Trophoblast cell (in vitro differentiated cells and primary cell): ENCODE results near the gene FSD2.
"Not testable (repeated sequence)": the region's sequence is repeated elsewhere in the genome, so short reads cannot be mapped to it uniquely, and the experiment has no call there.

Source experiments
- DNase-seq, 2 donors: peaks; one replicate each; pipeline ENCODE4 v3.0.0-alpha.2; 2016
- H2AFZ ChIP-seq: 2 replicates; pipeline ENCODE4 v1.6.1; 2013; ENCODE audit warnings: low read length, moderate library complexity, mild to moderate bottlenecking; ENCODE audit not compliant: insufficient read depth, poor library complexity
- H2AK5ac ChIP-seq: 2 replicates; pipeline ENCODE4 v1.6.1; 2013; ENCODE audit warnings: mild to moderate bottlenecking, low read length
- H2BK120ac ChIP-seq: 2 replicates; pipeline ENCODE4 v1.6.1; 2013; ENCODE audit warnings: low read length, mild to moderate bottlenecking, moderate library complexity; ENCODE audit not compliant: insufficient read depth, poor library complexity
- H2BK12ac ChIP-seq: 2 replicates; pipeline ENCODE4 v1.6.1; 2013; ENCODE audit warnings: mild to moderate bottlenecking, low read length, moderate library complexity
- H2BK5ac ChIP-seq: 2 replicates; pipeline ENCODE4 v1.6.1; 2013; ENCODE audit warnings: low read length, low read depth, moderate library complexity, mild to moderate bottlenecking; ENCODE audit not compliant: poor library complexity
- H3K14ac ChIP-seq: 2 replicates; pipeline ENCODE4 v1.6.1; 2013; ENCODE audit warnings: mild to moderate bottlenecking, low read length
- H3K18ac ChIP-seq: 2 replicates; pipeline ENCODE4 v1.6.1; 2013; ENCODE audit warnings: mild to moderate bottlenecking, low read length
- H3K23ac ChIP-seq: 2 replicates; pipeline ENCODE4 v1.6.1; 2013; ENCODE audit warnings: low read length
- H3K27ac ChIP-seq: 2 replicates; pipeline ENCODE4 v1.5.1; 2013; ENCODE audit warnings: low read depth, mild to moderate bottlenecking, inconsistent platforms, low read length, moderate library complexity
- H3K27me3 ChIP-seq: 2 replicates; pipeline ENCODE4 v1.6.1; 2013; ENCODE audit warnings: inconsistent platforms, mild to moderate bottlenecking, low read length, moderate library complexity; ENCODE audit not compliant: insufficient read depth
- H3K36me3 ChIP-seq, 2 experiments: 1 replicate in 1 of 2; 2 replicates in 1 of 2; pipeline ENCODE4 v1.6.1; 2013; ENCODE audit warnings: low read length in 2 of 2, mild to moderate bottlenecking in 2 of 2, moderate library complexity in 1 of 2; ENCODE audit not compliant: insufficient read depth in 2 of 2, control insufficient read depth in 1 of 2
- H3K4ac ChIP-seq: 2 replicates; pipeline ENCODE4 v1.6.1; 2013; ENCODE audit warnings: low read depth, mild to moderate bottlenecking, low read length, moderate library complexity
- H3K4me1 ChIP-seq, 2 experiments: 1 replicate in 1 of 2; 2 replicates in 1 of 2; pipeline ENCODE4 v1.6.1; 2013; ENCODE audit warnings: low read length in 2 of 2, mild to moderate bottlenecking in 2 of 2, moderate library complexity in 1 of 2; ENCODE audit not compliant: insufficient read depth in 2 of 2, control insufficient read depth in 1 of 2
- H3K4me2 ChIP-seq: 2 replicates; pipeline ENCODE4 v1.6.1; 2013; ENCODE audit warnings: inconsistent platforms, mild to moderate bottlenecking, low read length, moderate library complexity
- H3K4me3 ChIP-seq: 2 replicates; pipeline ENCODE4 v1.5.1; 2013; ENCODE audit warnings: mild to moderate bottlenecking, low read depth, low read length, inconsistent platforms
- H3K79me1 ChIP-seq: one replicate; pipeline ENCODE4 v1.6.1; 2013; ENCODE audit warnings: low read length
- H3K79me2 ChIP-seq: 2 replicates; pipeline ENCODE4 v1.6.1; 2013; ENCODE audit warnings: low read length, mild to moderate bottlenecking; ENCODE audit not compliant: control insufficient read depth, insufficient read depth, poor library complexity
- H3K9ac ChIP-seq: 2 replicates; pipeline ENCODE4 v1.6.1; 2013; ENCODE audit warnings: mild to moderate bottlenecking, low read length
- H3K9me3 ChIP-seq: 2 replicates; pipeline ENCODE4 v1.6.1; 2013; ENCODE audit warnings: low read depth, mild to moderate bottlenecking, control low read depth, inconsistent platforms, low read length; ENCODE audit not compliant: insufficient read depth
- H4K12ac ChIP-seq: 2 replicates; pipeline ENCODE4 v1.6.1; 2013; ENCODE audit warnings: low read depth, mild to moderate bottlenecking, low read length, moderate library complexity
- H4K8ac ChIP-seq: 2 replicates; pipeline ENCODE4 v1.6.1; 2013; ENCODE audit warnings: low read depth, mild to moderate bottlenecking, low read length, moderate library complexity
- H4K91ac ChIP-seq: one replicate; pipeline ENCODE4 v1.6.1; 2013; ENCODE audit warnings: low read depth, mild to moderate bottlenecking, low read length, moderate library complexity
- WGBS: extraction: QIAGEN DNeasy Blood & Tissue Kit; methylation state at CpG from one replicate; pipeline ENCODE4 v1.1.7; 2013; ENCODE audit warnings: missing lambda C conversion rate; ENCODE audit not compliant: insufficient read length, insufficient coverage; ENCODE audit errors: extremely low coverage; 5-methylcytosine and 5-hydroxymethylcytosine counted together

Gene FSD2

GRCh38 chr15:82767163-82767829 is 38.6 kb downstream of the FSD2 start:
- no peak overlapping the region for H2AK5ac ChIP-seq
- H3K27me3 ChIP-seq = no peaks in the 10 kb centered on the region
- no peak overlapping the region for H3K14ac ChIP-seq
- no peak overlapping the region for H3K27ac ChIP-seq
- H3K4me3 ChIP-seq = no peak overlapping the region
- no peak for DNase-seq
- H3K79me1 ChIP-seq = no peaks in the 10 kb centered on the region
- H2AFZ ChIP-seq = no peak overlapping the region
- no peak overlapping the region for H3K4me2 ChIP-seq
- H3K4me1 ChIP-seq = no peaks in the 10 kb centered on the region
- no peak overlapping the region for H3K9ac ChIP-seq
- H3K9me3 ChIP-seq = peaks cover 2% of the 10 kb centered on the region
- no peak overlapping the region for H2BK12ac ChIP-seq
- H3K79me2 ChIP-seq = no peaks in the 10 kb centered on the region
- H4K12ac ChIP-seq = no peak overlapping the region
- H3K18ac ChIP-seq = no peak overlapping the region
- no peak overlapping the region for H3K4ac ChIP-seq
- no peak overlapping the region for H4K91ac ChIP-seq
- H3K23ac ChIP-seq = no peak overlapping the region
- H2BK5ac ChIP-seq = no peak overlapping the region
- H2BK120ac ChIP-seq = no peak overlapping the region
- WGBS = no CpG with 5 or more reads among the region's 2 CpGs
- H3K36me3 ChIP-seq = peaks cover 2 to 3% of the 10 kb centered on the region in 2 experiments
- H4K8ac ChIP-seq = no peak overlapping the region

DNA sequence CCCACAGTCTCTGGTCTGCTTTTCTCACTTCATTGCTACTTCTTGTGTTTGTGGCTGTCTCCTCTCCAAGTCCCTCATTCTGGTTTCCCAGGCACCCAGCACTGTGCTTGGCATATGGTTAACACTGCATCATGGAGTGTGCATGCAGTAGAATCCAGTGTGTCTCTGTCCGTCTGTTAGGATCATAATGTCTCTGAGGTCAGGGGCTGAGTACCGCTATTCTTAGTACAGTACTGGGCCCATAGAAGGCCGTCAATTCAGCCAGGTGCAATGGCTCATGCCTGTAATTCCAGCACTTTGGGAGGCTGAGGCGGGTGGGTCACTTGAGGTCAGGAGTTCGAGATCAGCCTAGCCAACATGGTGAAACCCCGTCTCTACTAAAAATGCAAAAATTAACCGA is 39.7 kb downstream of the FSD2 start:
- H3K23ac ChIP-seq, H3K79me2 ChIP-seq, H3K4me1 ChIP-seq, H3K18ac ChIP-seq, H2BK120ac ChIP-seq, H4K91ac ChIP-seq, H3K36me3 ChIP-seq, H2BK5ac ChIP-seq, H4K8ac ChIP-seq, H2AFZ ChIP-seq, H4K12ac ChIP-seq, H2AK5ac ChIP-seq, H3K27ac ChIP-seq, H3K4me3 ChIP-seq, H3K4ac ChIP-seq, H3K9me3 ChIP-seq, H3K14ac ChIP-seq, H2BK12ac ChIP-seq, H3K9ac ChIP-seq, DNase-seq, H3K4me2 ChIP-seq, H3K27me3 ChIP-seq, H3K79me1 ChIP-seq: not testable (repeated sequence)
- WGBS = no CpG with 5 or more reads among the region's 7 CpGs

DNA sequence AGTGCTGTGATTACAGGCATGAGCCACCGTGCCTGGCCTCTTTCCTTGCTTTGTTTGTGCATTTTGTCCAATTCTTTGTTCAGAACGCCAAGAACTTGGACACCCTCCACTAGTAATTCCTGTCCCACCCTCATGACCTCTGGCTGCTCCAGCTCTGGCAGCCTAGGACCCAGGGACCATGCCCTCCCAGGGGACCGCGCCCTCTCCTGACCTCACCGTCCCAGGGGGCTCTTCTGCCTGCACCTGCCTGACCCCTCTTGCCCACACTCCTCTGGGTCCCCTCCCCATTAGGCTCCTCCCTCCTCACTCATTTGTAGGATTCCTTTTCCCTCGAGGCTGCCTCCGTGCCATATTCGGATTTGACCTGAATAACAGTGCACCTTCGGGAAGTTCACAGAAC is 41.1 kb downstream of the FSD2 start:
- H2BK12ac ChIP-seq = no peak overlapping the region
- H3K18ac ChIP-seq = no peak overlapping the region
- H2AK5ac ChIP-seq = no peak overlapping the region
- H4K91ac ChIP-seq = no peak overlapping the region
- no peak for DNase-seq
- no peaks in the 10 kb centered on the region for H3K79me1 ChIP-seq
- peaks cover 2% of the 10 kb centered on the region for H3K9me3 ChIP-seq
- no peak overlapping the region for H4K8ac ChIP-seq
- WGBS = no CpG with 5 or more reads among the region's 9 CpGs
- no peak overlapping the region for H3K27ac ChIP-seq
- H3K4me2 ChIP-seq = no peak overlapping the region
- H3K4me3 ChIP-seq = no peak overlapping the region
- no peak overlapping the region for H3K23ac ChIP-seq
- H2AFZ ChIP-seq = no peak overlapping the region
- H2BK120ac ChIP-seq = no peak overlapping the region
- H4K12ac ChIP-seq = no peak overlapping the region
- H3K27me3 ChIP-seq = no peaks in the 10 kb centered on the region
- no peak overlapping the region for H3K14ac ChIP-seq
- H3K36me3 ChIP-seq = peaks cover 5 to 6% of the 10 kb centered on the region in 2 experiments
- no peak overlapping the region for H3K4ac ChIP-seq
- no peaks in the 10 kb centered on the region for H3K79me2 ChIP-seq
- no peaks in the 10 kb centered on the region for H3K4me1 ChIP-seq
- no peak overlapping the region for H2BK5ac ChIP-seq
- no peak overlapping the region for H3K9ac ChIP-seq

DNA sequence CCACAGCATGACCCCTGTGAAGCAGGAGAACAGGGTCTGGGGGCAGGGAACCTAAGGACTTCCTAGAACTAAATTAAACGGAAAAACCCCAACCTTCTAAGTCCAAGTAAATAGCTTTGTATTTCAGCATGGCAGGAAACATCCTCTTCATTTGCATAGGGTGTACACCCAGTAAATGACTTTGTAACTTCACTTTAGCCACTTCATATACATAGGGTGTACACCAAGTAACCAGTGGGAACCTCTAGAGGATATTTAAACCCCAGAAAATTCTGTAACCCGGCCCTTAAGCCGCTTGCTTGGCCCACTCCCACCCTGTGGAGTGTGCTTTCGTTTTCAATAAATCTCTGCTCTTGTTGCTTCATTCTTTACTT is 41.8 kb downstream of the FSD2 start:
- H4K91ac ChIP-seq = no peak overlapping the region
- peaks cover 6 to 7% of the 10 kb centered on the region in 2 experiments for H3K36me3 ChIP-seq
- H3K4me2 ChIP-seq = no peak overlapping the region
- no peaks in the 10 kb centered on the region for H3K79me2 ChIP-seq
- H4K12ac ChIP-seq = no peak overlapping the region
- no peak overlapping the region for H2AK5ac ChIP-seq
- H4K8ac ChIP-seq = no peak overlapping the region
- H3K23ac ChIP-seq = no peak overlapping the region
- no peak for DNase-seq
- WGBS = no CpG with 5 or more reads among the region's 4 CpGs
- H3K27me3 ChIP-seq = no peaks in the 10 kb centered on the region
- H3K14ac ChIP-seq = no peak overlapping the region
- no peak overlapping the region for H2BK120ac ChIP-seq
- H3K9ac ChIP-seq = no peak overlapping the region
- peaks cover 2% of the 10 kb centered on the region for H3K9me3 ChIP-seq
- no peaks in the 10 kb centered on the region for H3K4me1 ChIP-seq
- no peak overlapping the region for H2BK5ac ChIP-seq
- H3K27ac ChIP-seq = no peak overlapping the region
- H2BK12ac ChIP-seq = no peak overlapping the region
- H3K4ac ChIP-seq = no peak overlapping the region
- H2AFZ ChIP-seq = no peak overlapping the region
- no peak overlapping the region for H3K18ac ChIP-seq
- H3K79me1 ChIP-seq = no peaks in the 10 kb centered on the region
- no peak overlapping the region for H3K4me3 ChIP-seq
